B cell (primary cell): ENCODE measurements around the gene GNPAT.

Source experiments
- EZH2 ChIP-seq: IDR thresholded peaks from 2 replicates; pipeline ENCODE4 v1.6.1; 2012; ENCODE audit warnings: borderline replicate concordance, low read depth, mild to moderate bottlenecking, moderate library complexity, low read length; ENCODE audit not compliant: insufficient read depth, poor library complexity, severe bottlenecking
- TF ChIP-seq, protein P1 (sequence below): fragments of 200-600 bp; IDR thresholded peaks from one replicate; pipeline ENCODE4 v1.8.0; 2022; ENCODE audit warnings: antibody characterized with exemption, mild to moderate bottlenecking

DNA sequence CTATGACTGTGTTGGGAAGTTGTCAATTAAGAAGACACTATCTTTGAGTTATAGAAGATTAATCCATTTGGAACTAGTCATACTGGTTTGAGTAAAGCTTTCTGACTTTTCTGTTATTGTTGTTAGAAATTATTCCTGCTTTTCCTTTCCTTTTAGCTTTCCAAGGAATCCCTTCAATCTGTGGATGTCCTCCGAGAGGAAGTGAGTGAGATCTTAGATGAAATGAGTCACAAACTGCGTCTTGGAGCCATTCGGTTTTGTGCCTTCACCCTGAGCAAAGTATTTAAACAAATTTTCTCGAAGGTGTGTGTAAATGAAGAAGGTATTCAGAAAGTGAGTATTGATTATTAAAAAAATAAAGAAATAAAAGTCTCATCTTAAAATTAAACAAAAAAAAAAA, 19.3 kb downstream of the GNPAT start:
- TF ChIP-seq, protein P1, sequence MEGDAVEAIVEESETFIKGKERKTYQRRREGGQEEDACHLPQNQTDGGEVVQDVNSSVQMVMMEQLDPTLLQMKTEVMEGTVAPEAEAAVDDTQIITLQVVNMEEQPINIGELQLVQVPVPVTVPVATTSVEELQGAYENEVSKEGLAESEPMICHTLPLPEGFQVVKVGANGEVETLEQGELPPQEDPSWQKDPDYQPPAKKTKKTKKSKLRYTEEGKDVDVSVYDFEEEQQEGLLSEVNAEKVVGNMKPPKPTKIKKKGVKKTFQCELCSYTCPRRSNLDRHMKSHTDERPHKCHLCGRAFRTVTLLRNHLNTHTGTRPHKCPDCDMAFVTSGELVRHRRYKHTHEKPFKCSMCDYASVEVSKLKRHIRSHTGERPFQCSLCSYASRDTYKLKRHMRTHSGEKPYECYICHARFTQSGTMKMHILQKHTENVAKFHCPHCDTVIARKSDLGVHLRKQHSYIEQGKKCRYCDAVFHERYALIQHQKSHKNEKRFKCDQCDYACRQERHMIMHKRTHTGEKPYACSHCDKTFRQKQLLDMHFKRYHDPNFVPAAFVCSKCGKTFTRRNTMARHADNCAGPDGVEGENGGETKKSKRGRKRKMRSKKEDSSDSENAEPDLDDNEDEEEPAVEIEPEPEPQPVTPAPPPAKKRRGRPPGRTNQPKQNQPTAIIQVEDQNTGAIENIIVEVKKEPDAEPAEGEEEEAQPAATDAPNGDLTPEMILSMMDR: no peak
- no peak for TF ChIP-seq EZH2
